NB4 (cell line): ENCODE data around the gene NFIB.

Experiments used
- MAX ChIP-seq: IDR thresholded peaks from 2 replicates; pipeline ENCODE4 v1.6.1; 2011; ENCODE audit warnings: low read depth, low read length
- POLR2A ChIP-seq: IDR thresholded peaks from 2 replicates; pipeline ENCODE4 v1.6.1; 2011; ENCODE audit warnings: mild to moderate bottlenecking; ENCODE audit not compliant: insufficient read length; ENCODE audit errors: extremely low read depth
- TF ChIP-seq, protein P1 (sequence below): IDR thresholded peaks from one replicate; pipeline ENCODE4 v1.5.1; 2012; ENCODE audit warnings: low read depth, low read length

GRCh38 chr9:14340219-14340873, 26.4 kb upstream of the NFIB start:
- TF ChIP-seq, protein P1, sequence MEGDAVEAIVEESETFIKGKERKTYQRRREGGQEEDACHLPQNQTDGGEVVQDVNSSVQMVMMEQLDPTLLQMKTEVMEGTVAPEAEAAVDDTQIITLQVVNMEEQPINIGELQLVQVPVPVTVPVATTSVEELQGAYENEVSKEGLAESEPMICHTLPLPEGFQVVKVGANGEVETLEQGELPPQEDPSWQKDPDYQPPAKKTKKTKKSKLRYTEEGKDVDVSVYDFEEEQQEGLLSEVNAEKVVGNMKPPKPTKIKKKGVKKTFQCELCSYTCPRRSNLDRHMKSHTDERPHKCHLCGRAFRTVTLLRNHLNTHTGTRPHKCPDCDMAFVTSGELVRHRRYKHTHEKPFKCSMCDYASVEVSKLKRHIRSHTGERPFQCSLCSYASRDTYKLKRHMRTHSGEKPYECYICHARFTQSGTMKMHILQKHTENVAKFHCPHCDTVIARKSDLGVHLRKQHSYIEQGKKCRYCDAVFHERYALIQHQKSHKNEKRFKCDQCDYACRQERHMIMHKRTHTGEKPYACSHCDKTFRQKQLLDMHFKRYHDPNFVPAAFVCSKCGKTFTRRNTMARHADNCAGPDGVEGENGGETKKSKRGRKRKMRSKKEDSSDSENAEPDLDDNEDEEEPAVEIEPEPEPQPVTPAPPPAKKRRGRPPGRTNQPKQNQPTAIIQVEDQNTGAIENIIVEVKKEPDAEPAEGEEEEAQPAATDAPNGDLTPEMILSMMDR: no peak
- TF ChIP-seq POLR2A: no peak
- TF ChIP-seq MAX: no peak
